H9 (cell line): ENCODE data around the gene HNRNPCL4. TPM values are rescaled to one million over a fixed set of nuclear protein-coding genes. Genes with fewer than 3 reads are reported as not detected.
"Not testable (repeated sequence)": the region's sequence is repeated elsewhere in the genome, so short reads cannot be mapped to it uniquely, and the experiment has no call there.

Source experiments
- DNase-seq: peaks from one replicate; pipeline ENCODE4 v3.0.0-alpha.2; 2017
- H2AFZ ChIP-seq: one replicate; pipeline ENCODE4 v1.6.1; 2013; ENCODE audit warnings: mild to moderate bottlenecking, low read length, control low read depth, moderate library complexity
- H2AK5ac ChIP-seq: 2 replicates; pipeline ENCODE4 v1.6.1; 2013; ENCODE audit warnings: low read length, control low read depth, mixed read lengths; ENCODE audit not compliant: insufficient read length
- H2BK120ac ChIP-seq: one replicate; pipeline ENCODE4 v1.6.1; 2013; ENCODE audit warnings: low read depth, mild to moderate bottlenecking, low read length, control low read depth, inconsistent platforms; ENCODE audit not compliant: poor library complexity, severe bottlenecking
- H2BK12ac ChIP-seq: 2 replicates; pipeline ENCODE4 v1.6.1; 2013; ENCODE audit warnings: low read length, control low read depth, mixed read lengths, low read depth; ENCODE audit not compliant: insufficient read length
- H2BK15ac ChIP-seq: 2 replicates; pipeline ENCODE4 v1.6.1; 2013; ENCODE audit warnings: low read depth, low read length, control low read depth
- H2BK20ac ChIP-seq: one replicate; pipeline ENCODE4 v1.6.1; 2013; ENCODE audit warnings: low read depth, mild to moderate bottlenecking, low read length, control low read depth, inconsistent platforms; ENCODE audit not compliant: poor library complexity, severe bottlenecking
- H2BK5ac ChIP-seq: 2 replicates; pipeline ENCODE4 v1.6.1; 2013; ENCODE audit warnings: low read length, control low read depth, mixed read lengths; ENCODE audit not compliant: insufficient read length
- H3K14ac ChIP-seq: 2 replicates; pipeline ENCODE4 v1.6.1; 2013; ENCODE audit warnings: low read length, control low read depth; ENCODE audit not compliant: insufficient read depth
- H3K18ac ChIP-seq: 2 replicates; pipeline ENCODE4 v1.6.1; 2013; ENCODE audit warnings: low read depth, mild to moderate bottlenecking, mixed read lengths, low read length, control low read depth; ENCODE audit not compliant: insufficient read length
- H3K23ac ChIP-seq: 2 replicates; pipeline ENCODE4 v1.6.1; 2013; ENCODE audit warnings: low read length, control low read depth, mixed read lengths, low read depth; ENCODE audit not compliant: insufficient read length
- H3K23me2 ChIP-seq: 2 replicates; pipeline ENCODE4 v1.6.1; 2013; ENCODE audit warnings: low read depth, mild to moderate bottlenecking, mixed read lengths, low read length, control low read depth; ENCODE audit not compliant: insufficient read length, poor library complexity, severe bottlenecking
- H3K27ac ChIP-seq: 2 replicates; pipeline ENCODE4 v1.5.1; 2013; ENCODE audit warnings: low read length, control low read depth, mixed read lengths, low read depth; ENCODE audit not compliant: insufficient read length
- H3K27me3 ChIP-seq: 2 replicates; pipeline ENCODE4 v1.6.1; 2013; ENCODE audit warnings: low read length, control low read depth, inconsistent platforms; ENCODE audit not compliant: insufficient read depth
- H3K4ac ChIP-seq: 2 replicates; pipeline ENCODE4 v1.6.1; 2013; ENCODE audit warnings: low read depth, mild to moderate bottlenecking, control low read depth, inconsistent platforms, low read length, moderate library complexity
- H3K4me1 ChIP-seq: 2 replicates; pipeline ENCODE4 v1.6.1; 2013; ENCODE audit warnings: low read length, control low read depth, inconsistent platforms; ENCODE audit not compliant: insufficient read depth
- H3K4me2 ChIP-seq: 2 replicates; pipeline ENCODE4 v1.6.1; 2013; ENCODE audit warnings: low read length, control low read depth, mixed read lengths; ENCODE audit not compliant: insufficient read length, insufficient read depth
- H3K56ac ChIP-seq: 2 replicates; pipeline ENCODE4 v1.6.1; 2013; ENCODE audit warnings: low read depth, mild to moderate bottlenecking, mixed read lengths, low read length, control low read depth; ENCODE audit not compliant: insufficient read length
- H3K79me1 ChIP-seq: 2 replicates; pipeline ENCODE4 v1.6.1; 2013; ENCODE audit warnings: low read depth, mild to moderate bottlenecking, moderate library complexity, low read length, control low read depth, inconsistent platforms; ENCODE audit not compliant: insufficient read depth, poor library complexity, severe bottlenecking
- H3K79me2 ChIP-seq: 2 replicates; pipeline ENCODE4 v1.6.1; 2013; ENCODE audit warnings: low read length, control low read depth, inconsistent platforms; ENCODE audit not compliant: insufficient read depth
- H3K9ac ChIP-seq: 2 replicates; pipeline ENCODE4 v1.6.1; 2013; ENCODE audit warnings: low read length, control low read depth, mixed read lengths; ENCODE audit not compliant: insufficient read length; ENCODE audit errors: extremely low read depth
- H3K9me3 ChIP-seq: one replicate; pipeline ENCODE4 v1.6.1; 2013; ENCODE audit warnings: low read depth, low read length, inconsistent platforms; ENCODE audit not compliant: control insufficient read depth
- H3T11ph ChIP-seq: one replicate; pipeline ENCODE4 v1.6.1; 2013; ENCODE audit warnings: mild to moderate bottlenecking, low read length, control low read depth, inconsistent platforms
- H4K20me1 ChIP-seq: one replicate; pipeline ENCODE4 v1.6.1; 2013; ENCODE audit not compliant: control insufficient read depth, insufficient read length, insufficient read depth
- H4K5ac ChIP-seq: 2 replicates; pipeline ENCODE4 v1.6.1; 2013; ENCODE audit warnings: low read depth, mild to moderate bottlenecking, mixed read lengths, low read length, control low read depth; ENCODE audit not compliant: insufficient read length
- H4K8ac ChIP-seq: replicated peaks from 2 replicates; pipeline ENCODE4 v1.6.1; 2013; ENCODE audit warnings: low read length, control low read depth, mixed read lengths, low read depth; ENCODE audit not compliant: insufficient read length
- H4K91ac ChIP-seq: 2 replicates; pipeline ENCODE4 v1.6.1; 2013; ENCODE audit warnings: low read depth, mild to moderate bottlenecking, moderate library complexity, mixed read lengths, low read length, control low read depth; ENCODE audit not compliant: insufficient read length
- H3K27ac Mint-ChIP-seq, 3 experiments: 2 replicates in 2 of 3; 3 replicates in 1 of 3; pipeline ENCODE4 v1.8.0; 2020 to 2021; ENCODE audit warnings: mixed read lengths in 3 of 3, mild to moderate bottlenecking in 1 of 3, moderate library complexity in 1 of 3
- H3K27me3 Mint-ChIP-seq: 2 replicates; pipeline ENCODE4 v1.8.0; 2021; ENCODE audit warnings: low read depth, mild to moderate bottlenecking, moderate library complexity, mixed read lengths
- H3K36me3 Mint-ChIP-seq, 3 experiments: 2 replicates in 2 of 3; 3 replicates in 1 of 3; pipeline ENCODE4 v1.8.0; 2020 to 2021; ENCODE audit warnings: low read depth in 3 of 3, mixed read lengths in 3 of 3; ENCODE audit not compliant: insufficient read depth in 1 of 3
- H3K4me1 Mint-ChIP-seq, 2 experiments: 2 replicates each; pipeline ENCODE4 v1.8.0; 2020; ENCODE audit warnings: mixed read lengths in 2 of 2
- H3K4me3 Mint-ChIP-seq, 2 experiments: 2 replicates in 1 of 2; 3 replicates in 1 of 2; pipeline ENCODE4 v1.8.0; 2020 to 2021; ENCODE audit warnings: mild to moderate bottlenecking in 2 of 2, mixed read lengths in 2 of 2, moderate library complexity in 1 of 2
- H3K9me3 Mint-ChIP-seq, 2 experiments: 2 replicates in 1 of 2; 3 replicates in 1 of 2; pipeline ENCODE4 v1.8.0; 2020; ENCODE audit warnings: mild to moderate bottlenecking in 2 of 2, mixed read lengths in 2 of 2, moderate library complexity in 1 of 2
- WGBS: extraction: QIAGEN DNeasy Blood & Tissue Kit; methylation state at CpG from one replicate; pipeline ENCODE4 v1.1.7; 2013; ENCODE audit warnings: missing lambda C conversion rate, low lambda C conversion rate, mixed read lengths; ENCODE audit not compliant: insufficient read length; ENCODE audit errors: extremely low coverage; 5-methylcytosine and 5-hydroxymethylcytosine counted together
- long read RNA-seq: library from polyadenylated mRNA; unstranded; transcript quantifications from one replicate; pipeline ENCODE4 v2.0.0, GENCODE V29; 2020
- total RNA-seq: library from RNA; stranded (reverse); gene quantifications from 2 replicates; pipeline ENCODE4 v1.2.1, GENCODE V29; 2021

The HNRNPCL4 gene
- total RNA-seq: not detected in 2 replicates
- long read RNA-seq: 0 reads

GRCh38 chr1:13165531-13165930, at the start of gene HNRNPCL4:
Gene HNRNPCL4 (minus strand): TSS chr1:13165631. CDS start chr1:13165467, 164 bp downstream.
- H3K4ac ChIP-seq, H4K20me1 ChIP-seq, H2BK12ac ChIP-seq, H3T11ph ChIP-seq, H3K27me3 ChIP-seq, H3K27ac Mint-ChIP-seq, H3K9me3 ChIP-seq, H3K9ac ChIP-seq, H3K14ac ChIP-seq, H3K56ac ChIP-seq, H2AK5ac ChIP-seq, DNase-seq, H3K23ac ChIP-seq, H4K5ac ChIP-seq, H2BK5ac ChIP-seq, H4K8ac ChIP-seq, H2BK15ac ChIP-seq, H2AFZ ChIP-seq, H3K4me3 Mint-ChIP-seq, H3K27me3 Mint-ChIP-seq, H3K79me2 ChIP-seq, H3K4me1 Mint-ChIP-seq, H2BK120ac ChIP-seq, H3K79me1 ChIP-seq, H4K91ac ChIP-seq, H3K9me3 Mint-ChIP-seq, H2BK20ac ChIP-seq, H3K4me2 ChIP-seq, H3K27ac ChIP-seq, H3K23me2 ChIP-seq, H3K36me3 Mint-ChIP-seq, H3K18ac ChIP-seq, H3K4me1 ChIP-seq: not testable (repeated sequence)
- WGBS: no CpG with 5 or more reads among the region's 8 CpGs

DNA sequence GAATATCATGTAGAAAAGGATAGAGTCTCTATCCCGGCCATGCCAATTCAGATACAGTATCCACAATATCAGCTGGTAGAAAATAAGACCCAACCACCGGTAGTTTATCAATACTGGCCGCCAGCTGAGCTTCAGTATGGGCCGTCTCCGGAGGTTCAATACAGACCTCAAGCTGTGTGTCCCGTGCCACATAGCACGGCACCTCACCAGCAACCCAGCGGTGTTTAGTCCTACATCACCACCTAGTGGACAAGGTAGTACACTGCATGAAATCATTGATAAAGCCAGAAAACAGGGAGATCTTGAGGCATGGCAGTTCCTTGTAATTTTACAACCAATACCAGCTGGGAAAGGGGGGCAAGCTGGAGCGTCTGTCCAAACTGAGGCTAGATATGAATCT, 43.3 kb upstream of the HNRNPCL4 start:
- H2BK120ac ChIP-seq, H3K36me3 Mint-ChIP-seq, H4K20me1 ChIP-seq, H3K27me3 ChIP-seq, H3K9me3 Mint-ChIP-seq, DNase-seq, H3K9ac ChIP-seq, H3K4me1 ChIP-seq, H3K14ac ChIP-seq, H3K23ac ChIP-seq, H3K9me3 ChIP-seq, H3K27ac ChIP-seq, H2BK15ac ChIP-seq, H2BK20ac ChIP-seq, H2AFZ ChIP-seq, H2AK5ac ChIP-seq, H3K4me1 Mint-ChIP-seq, H4K5ac ChIP-seq, H3K79me2 ChIP-seq, H2BK5ac ChIP-seq, H4K91ac ChIP-seq, H2BK12ac ChIP-seq, H3T11ph ChIP-seq, H3K4me2 ChIP-seq, H3K27me3 Mint-ChIP-seq, H4K8ac ChIP-seq, H3K27ac Mint-ChIP-seq, H3K4me3 Mint-ChIP-seq, H3K23me2 ChIP-seq, H3K79me1 ChIP-seq, H3K18ac ChIP-seq, H3K4ac ChIP-seq, H3K56ac ChIP-seq: not testable (repeated sequence)
- no CpG with 5 or more reads among the region's 9 CpGs for WGBS
